GM23248 (cell line): ENCODE measurements around the gene SAMD7.

Experiments used
- EZH2 ChIP-seq: fragments of 200-600 bp; sonication (generic); IDR thresholded peaks from 2 replicates; pipeline ENCODE4 v1.6.1; 2018; ENCODE audit warnings: antibody characterized with exemption, mild to moderate bottlenecking; ENCODE audit not compliant: insufficient read depth, poor library complexity, severe bottlenecking
- EZH2phosphoT487 ChIP-seq: fragments of 200-600 bp; sonication (generic); IDR thresholded peaks from 2 replicates; pipeline ENCODE4 v1.6.1; 2018; ENCODE audit warnings: antibody characterized with exemption, moderate library complexity, mild to moderate bottlenecking, low read depth; ENCODE audit not compliant: insufficient read depth

DNA sequence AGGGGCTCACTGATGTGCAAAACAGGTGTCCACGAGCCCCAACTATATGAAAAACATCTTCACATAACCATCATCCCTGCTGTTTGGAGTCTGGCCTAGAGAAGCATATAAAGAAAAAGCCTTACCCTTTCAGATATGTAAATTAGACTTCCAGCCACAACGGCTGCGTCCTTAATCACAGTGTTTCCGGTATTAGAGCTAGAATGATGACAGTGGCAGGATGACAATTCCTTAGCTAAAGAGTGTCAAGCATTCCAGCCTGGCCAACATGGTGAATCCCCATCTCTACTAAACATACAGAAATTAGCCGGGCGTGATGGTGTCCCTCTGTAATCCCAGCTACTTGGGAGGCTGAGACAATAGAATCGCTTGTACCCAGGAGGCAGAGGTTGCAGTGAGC is 19.5 kb upstream of the SAMD7 start:
- TF ChIP-seq EZH2phosphoT487 (no peak), EZH2 (no peak)
